NCI-H1694 (cell line): ENCODE data around the gene LRCH3.

Source experiments
- DNase-seq: peaks from one replicate; lab custom pipeline; 2025; lab: John Stamatoyannopoulos, UW

The LRCH3 gene

DNA sequence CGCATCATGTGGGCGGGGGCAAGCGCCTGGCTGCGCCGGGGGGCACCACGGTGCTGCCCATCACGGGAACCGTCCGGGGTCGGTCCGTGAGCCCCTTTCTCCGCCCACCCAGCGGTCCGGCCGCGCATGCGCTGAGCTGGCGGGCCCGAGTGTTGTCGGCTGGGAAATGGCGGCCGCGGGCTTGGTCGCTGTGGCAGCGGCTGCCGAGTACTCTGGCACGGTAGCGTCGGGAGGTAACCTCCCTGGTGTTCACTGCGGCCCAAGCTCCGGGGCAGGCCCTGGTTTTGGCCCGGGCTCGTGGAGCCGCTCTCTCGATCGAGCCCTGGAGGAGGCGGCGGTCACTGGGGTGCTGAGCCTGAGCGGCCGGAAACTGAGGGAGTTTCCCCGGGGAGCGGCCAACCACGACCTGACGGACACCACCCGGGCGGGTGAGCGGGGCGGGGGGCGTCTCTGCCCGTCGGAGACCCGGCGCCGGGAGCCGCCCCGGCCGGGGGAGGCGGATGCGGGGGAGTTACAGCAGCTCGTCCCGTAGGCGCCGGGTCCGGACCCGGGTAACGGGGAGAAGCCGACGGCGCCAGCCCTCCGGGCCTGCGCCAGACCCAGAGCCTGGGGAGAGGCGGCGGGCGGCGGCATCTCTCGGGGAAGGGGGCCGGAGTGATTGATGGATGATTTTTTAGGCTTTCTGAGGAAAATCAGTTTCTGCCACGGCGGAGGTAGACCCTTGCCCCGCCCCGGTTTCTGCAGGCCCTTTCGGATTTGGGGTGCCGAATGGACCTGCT lies at the start of gene LRCH3:
LRCH3 (plus strand) TSS at position 142 of the 779 bp plus-strand sequence; CDS start at position 167, 25 bp downstream.
- DNase-seq: peak; percentile 62

DNA sequence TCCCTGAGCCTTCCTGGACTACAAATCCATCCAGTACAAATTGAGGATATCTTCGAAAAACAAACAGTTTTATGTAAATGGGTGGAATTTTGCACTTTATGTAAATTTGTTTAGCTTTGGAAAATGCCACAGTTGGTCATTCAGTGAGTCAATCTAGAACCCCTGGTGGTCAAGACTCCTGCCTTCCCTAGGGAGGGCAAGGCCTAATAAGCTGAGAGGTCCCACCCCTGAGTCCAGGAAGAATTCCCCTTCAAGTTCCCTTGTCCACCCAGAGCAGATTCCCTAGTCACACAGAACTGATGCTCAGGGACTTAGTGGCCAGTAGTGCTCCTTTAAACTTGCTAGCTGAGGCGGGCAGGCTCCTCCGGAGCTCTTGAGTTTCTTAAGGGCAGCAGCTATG lies 48.3 kb upstream of the LRCH3 start:
- DNase-seq: no peak

DNA sequence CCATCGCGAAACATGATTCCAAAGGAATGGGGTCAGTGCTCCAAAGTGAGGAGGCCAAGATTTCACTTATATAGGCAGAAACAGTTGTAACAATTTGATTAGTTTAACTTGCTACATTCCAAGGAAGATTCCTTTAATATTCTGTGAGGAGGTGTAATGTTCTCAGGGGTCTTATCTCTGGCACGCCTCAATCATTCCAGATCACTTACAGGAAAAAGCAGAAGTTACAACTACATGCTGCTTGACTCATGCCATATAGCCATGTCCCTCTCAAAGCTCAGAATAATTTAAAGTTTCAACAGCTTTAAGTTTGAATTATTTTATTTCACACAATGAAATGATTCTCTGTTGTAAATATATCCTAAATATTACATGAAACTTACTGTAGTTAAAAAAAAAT lies 44.8 kb upstream of the LRCH3 start:
- no peak for DNase-seq

DNA sequence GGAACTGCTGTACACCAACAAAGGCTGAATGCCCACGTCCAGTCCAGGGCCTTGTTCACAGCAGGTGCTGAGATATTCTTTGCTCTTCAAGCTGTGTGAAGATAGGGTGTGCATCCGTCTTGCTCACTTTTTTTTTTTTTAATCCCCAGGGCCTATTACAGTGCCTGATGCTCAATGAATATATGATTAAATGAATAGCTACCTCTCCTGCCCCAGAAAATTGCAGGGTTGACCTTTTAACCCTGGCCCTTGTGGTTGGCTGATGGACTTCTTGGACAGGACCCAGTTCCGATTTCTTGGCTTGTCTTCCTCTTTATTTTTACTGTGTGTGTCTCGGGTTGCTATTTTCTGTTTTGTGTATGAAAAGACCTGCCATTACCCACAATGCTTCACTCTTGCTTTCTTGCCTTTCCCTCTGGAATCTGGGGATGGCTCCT lies 44.2 kb upstream of the LRCH3 start:
- no peak for DNase-seq

GRCh38 chr3:197748597-197749314 lies 42.3 kb upstream of the LRCH3 start:
- no peak for DNase-seq

GRCh38 chr3:197749315-197749600 lies 41.8 kb upstream of the LRCH3 start:
- DNase-seq: peak; percentile 69

DNA sequence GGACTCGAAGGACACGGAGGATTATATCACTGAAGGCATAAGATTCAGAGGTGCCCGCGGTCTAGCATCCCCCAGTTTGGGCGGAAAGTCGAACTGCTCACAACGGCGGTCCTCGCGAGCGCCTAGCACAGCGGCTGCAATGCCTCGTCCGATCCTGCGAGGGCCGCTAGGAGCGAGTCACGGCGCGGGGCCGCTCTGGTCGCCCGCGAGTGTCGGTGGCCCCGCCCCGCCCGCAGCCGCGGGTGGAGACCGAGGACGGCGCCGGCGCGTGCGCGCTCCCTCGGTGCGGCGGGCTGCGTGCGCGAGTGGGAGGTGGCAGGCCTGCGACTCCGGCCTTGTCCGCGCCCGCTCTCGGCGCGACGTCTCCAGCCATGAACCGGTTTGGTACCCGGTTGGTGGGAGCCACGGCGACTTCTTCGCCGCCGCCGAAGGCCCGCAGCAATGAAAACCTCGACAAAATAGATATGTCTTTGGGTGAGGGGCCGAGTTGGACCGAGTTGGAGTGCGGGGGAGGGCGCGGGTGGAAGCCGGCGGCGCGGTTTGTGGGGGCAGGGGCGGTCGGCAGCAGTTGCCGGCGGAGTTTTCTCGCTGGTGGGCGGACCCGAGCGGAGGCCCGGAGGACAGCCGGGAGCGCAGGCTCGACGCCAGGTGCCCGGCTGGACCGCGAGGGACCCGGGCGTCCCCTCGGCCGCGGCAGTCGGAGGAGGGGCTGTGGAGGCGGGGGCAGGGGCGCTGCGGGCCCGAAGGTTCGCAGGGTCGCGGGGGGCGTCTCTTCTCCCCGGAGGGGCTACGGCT lies 41.3 kb upstream of the LRCH3 start, which contains the start of gene FYTTD1:
FYTTD1 (plus strand) TSS at position 283 of the 795 bp plus-strand sequence; CDS start at position 372, 89 bp downstream.
- peak; percentile 73 for DNase-seq

GRCh38 chr3:197750396-197750831 lies 40.6 kb upstream of the LRCH3 start:
- peak; percentile 38 for DNase-seq

DNA sequence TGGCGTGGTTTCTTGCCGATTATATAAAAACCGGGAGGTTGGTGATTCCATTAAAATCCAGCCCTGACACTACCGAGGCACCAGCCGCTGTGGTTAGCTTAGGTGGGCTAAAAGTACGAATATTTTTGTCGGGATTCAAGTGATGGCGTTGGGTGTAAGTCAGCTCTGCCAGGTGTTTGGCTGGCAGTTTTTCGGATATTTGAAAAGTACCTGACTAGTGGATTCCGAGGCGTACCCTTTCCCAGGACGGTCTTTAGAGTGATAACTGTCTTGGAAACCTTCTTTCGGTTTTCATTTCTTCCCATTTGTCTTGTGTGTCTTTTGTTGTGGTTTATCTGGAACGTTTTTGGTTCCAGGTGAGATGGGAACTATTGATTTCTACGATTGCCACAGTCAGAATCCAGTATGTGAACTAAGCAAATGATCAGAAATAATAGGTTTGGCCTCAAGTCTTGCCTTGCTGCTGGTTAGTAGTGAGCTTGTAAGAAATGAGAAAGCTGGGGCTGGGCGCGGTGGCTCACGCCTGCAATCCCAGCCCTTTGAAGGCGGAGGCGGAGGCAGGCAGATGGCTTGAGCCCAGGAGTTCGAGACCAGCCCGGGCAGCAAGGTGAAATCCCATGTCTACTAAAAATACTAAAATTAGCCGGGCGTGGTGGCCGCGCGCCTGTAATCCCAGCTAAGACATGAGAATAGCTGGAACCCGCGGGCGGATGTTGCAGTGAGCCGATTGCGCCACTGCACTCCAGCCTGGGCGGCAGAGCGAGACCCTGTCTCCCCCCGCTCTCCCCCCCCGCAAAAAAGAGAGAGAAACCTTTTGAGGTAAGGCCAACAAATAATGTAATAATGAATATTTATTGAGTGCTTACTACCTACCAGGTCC lies 40.0 kb upstream of the LRCH3 start:
- no peak for DNase-seq

GRCh38 chr3:197752107-197752506 lies 38.9 kb upstream of the LRCH3 start:
- DNase-seq: no peak

DNA sequence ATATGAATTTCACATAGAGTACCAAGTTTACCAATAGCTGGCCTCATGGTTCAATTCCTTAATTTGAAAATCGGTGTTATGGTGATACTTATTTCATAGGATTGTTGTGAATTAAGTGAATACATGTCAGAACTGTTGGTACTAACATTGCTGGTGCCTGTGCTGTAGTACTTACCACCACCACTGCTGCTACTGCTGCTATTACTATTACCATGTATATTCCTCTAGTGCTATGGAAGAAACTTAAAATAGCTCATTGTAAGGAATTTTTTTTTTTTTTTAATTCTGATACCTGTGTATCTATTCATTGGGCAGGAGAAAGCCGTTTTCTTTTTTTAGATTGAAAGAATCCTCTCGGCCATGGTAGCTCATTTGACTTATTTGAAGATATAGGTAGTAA lies 37.8 kb upstream of the LRCH3 start:
- DNase-seq: peak; percentile 16

DNA sequence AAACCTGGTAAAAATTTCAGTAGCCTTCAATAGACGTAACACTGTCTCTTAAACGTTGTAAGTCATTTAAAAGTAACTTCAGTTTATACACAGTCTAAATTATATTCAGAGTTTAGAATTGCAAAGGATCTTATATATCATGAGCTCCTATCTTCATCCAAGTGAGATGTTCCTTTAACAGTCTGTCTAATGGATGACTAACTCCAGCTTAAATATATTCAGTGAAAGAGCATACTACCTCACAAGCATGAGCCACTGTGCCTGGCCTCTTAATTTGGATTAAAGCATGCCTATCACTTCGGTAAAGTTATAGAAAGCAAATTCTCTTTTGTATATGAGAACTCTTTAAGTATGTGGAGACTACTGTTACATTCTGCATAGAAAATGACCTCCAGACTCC lies 34.4 kb upstream of the LRCH3 start:
- DNase-seq: no peak

GRCh38 chr3:197758512-197758911 lies 32.5 kb upstream of the LRCH3 start:
- no peak for DNase-seq

GRCh38 chr3:197761784-197762183 lies 29.3 kb upstream of the LRCH3 start:
- DNase-seq: no peak

DNA sequence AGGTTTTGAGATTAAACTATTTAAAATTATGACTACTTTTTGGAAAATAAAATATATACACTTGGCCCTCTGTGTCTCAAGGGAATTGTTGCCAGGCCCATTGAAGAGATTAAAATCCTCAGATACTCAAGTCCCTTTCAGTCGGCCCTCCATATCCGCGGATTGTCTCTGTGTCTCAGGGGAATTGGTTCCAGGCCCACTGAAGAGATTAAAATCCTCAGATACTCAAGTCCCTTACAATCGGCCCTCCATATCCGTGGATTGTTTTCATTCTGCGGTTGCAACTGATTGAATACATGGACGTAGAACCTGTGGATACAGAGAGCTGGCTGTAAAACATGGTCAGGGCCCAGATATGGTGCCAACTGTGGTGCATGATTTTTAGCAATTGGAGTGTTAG lies 15.7 kb upstream of the LRCH3 start:
- no peak for DNase-seq

DNA sequence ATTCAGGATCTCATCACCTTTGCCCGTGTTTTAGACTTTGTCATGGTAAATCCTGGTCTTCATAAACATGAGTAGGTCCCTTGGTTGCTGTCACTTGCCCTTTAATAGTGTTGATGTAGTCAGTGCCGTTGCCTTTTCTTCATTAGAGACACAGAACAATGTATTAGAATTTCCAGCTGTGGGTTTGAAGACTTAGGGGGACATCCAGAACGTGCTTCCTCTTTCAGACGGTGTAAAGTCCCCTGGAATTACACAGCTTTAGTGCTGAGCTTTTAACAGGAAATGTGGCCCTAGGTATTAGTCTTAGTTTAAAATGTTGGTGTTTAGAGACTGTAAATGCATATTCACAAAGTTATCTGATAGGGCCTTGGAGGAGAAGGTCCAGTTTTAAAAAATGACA lies 8.8 kb upstream of the LRCH3 start:
- DNase-seq: no peak

DNA sequence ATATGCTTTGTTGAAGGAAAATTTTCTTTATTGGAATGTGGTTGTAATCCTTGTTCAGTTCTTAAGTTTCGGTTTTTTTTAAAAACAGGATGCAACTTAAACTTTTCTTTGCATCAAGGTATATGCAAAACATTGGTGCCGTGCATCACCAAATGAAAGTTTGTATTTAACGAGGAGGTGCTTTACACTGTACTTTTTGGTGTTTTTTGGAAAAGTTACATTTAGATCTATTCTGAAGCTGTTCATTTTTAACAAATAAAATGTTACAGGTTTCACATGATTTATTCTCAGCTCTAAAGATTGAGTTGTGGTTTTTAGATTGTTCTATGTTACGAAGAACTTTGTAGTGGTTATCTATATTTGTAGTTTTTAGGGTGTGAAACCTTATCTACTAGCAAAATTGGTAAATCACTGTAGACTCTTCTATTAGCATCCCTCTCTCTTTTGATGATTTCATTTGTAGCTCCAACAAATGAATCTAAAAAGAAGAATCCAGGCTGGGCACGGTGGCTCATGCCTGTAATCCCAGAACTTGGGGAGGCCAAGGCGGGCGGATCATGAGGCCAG lies 7.0 kb upstream of the LRCH3 start:
- DNase-seq: no peak

- no peak for DNase-seq
Measured at GRCh38 chr3:197787412-197787811, 3.6 kb upstream of the LRCH3 start.

GRCh38 chr3:197789309-197789708 lies 1.7 kb upstream of the LRCH3 start:
- no peak for DNase-seq

DNA sequence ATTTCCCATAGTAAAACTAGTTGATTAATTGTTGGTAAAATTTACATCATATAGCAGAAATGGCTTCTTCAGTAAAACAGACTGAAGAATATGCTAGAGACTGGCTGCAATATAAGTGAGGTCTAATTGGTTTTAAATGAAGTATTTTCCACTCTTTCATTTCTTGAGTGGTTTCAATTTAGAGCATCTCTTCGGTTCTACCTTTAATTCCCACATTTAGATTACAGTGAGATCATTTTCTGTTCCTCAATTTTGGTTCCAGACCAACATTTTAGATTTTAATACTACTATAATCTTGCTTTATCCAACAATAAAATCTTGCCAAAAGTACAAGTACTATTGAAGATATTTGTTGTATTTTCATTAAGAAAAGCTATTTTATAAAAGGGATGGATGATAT lies 1.0 kb upstream of the LRCH3 start:
- DNase-seq: no peak

GRCh38 chr3:197791892-197792647 lies 1.0 kb downstream of the LRCH3 start:
- DNase-seq: no peak
